ENCODE measurements around the gene CLIC3.

The CLIC3 gene

GRCh38 chr9:136964171-136964689 is 32.1 kb downstream of the CLIC3 start:
- no peak for DNase-seq (ENCODE audit: low spot score)

- DNase-seq (ENCODE audit: low spot score): no peak
These were observed 32.6 kb downstream of the CLIC3 start for GRCh38 chr9:136963751-136964150.

GRCh38 chr9:136963341-136963740 is 33.0 kb downstream of the CLIC3 start:
- no peak for DNase-seq (ENCODE audit: low spot score)

DNA sequence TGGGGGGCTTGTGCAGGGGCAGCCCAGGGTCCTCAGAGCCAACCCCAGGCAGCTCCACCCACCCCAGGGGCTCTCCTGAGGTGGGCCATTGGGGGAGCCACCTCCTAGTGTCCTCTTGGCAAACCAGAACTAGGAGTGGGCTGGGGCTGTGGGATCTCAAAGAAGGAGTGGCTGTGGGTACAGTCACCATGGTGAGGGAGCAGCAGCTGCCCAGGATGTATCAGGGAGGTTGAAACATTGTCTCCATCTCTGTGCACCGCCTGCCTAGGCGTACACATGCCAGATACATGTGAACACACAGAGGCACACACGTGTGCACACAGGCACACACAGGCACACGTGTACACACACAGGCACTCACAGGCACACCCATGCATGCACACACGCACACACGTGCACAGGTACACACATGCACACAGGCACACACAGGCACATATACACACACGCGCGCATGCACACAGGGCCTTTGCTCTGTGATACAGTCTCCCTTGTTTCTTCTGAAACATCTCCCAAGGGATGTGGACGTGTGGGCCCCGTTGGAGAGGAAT is 33.6 kb downstream of the CLIC3 start:
- DNase-seq (ENCODE audit: low spot score): no peak

- DNase-seq (ENCODE audit: low spot score): no peak
These were observed 34.2 kb downstream of the CLIC3 start for GRCh38 chr9:136962163-136962562.

- no peak for DNase-seq (ENCODE audit: low spot score)
These were observed 34.9 kb downstream of the CLIC3 start for GRCh38 chr9:136961279-136962065.

DNA sequence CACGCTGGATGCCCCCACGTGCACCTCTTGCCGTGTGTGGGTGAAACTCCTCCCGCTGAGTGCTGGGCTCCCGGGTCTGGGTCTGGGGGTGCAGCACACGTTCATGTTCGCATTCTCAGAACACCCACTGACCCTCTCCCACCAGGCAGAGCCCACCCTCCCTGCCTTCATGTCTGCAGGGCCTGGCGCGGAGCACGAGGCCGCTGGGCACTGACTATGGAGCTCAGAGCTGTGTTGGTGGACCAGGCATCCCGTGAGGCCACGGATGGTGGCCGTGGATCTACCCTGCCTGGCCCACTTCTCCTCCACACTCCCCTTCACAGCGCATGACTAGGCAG is 35.5 kb downstream of the CLIC3 start:
- DNase-seq (ENCODE audit: low spot score): no peak

DNA sequence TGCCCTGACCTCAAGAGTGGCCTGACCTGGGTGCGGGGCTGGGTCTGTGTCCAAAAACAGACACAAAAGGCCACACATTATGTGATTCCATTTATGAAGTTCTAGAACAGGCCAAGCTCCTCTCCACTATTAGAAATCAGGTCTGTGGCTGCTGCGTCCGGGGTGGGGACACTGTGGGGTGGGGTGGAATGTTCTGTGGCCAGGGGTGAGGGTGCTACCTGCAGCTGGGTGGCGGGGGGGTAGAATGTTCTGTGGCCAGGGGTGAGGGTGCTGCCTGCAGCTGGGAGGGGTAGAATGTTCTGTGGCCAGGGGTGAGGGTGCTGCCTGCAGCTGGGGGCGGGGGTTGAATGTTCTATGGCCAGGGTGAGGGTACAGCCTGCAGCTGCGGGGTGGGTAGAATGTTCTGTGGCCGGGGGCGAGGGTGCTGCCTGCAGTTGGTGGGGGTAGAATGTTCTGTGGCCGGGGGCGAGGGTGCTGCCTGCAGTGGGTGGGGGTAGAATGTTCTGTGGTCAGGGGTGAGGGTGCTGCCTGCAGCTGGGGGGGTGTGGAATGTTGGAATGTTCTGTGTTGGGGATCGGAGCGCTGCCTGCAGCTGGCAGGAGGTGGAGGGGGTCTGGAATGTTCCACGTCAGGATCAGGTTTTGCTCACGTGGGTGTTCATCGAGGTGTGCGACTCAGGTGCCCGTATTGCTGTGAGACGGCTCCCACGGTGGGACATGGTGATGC is 36.0 kb downstream of the CLIC3 start:
- DNase-seq (ENCODE audit: low spot score): no peak

DNA sequence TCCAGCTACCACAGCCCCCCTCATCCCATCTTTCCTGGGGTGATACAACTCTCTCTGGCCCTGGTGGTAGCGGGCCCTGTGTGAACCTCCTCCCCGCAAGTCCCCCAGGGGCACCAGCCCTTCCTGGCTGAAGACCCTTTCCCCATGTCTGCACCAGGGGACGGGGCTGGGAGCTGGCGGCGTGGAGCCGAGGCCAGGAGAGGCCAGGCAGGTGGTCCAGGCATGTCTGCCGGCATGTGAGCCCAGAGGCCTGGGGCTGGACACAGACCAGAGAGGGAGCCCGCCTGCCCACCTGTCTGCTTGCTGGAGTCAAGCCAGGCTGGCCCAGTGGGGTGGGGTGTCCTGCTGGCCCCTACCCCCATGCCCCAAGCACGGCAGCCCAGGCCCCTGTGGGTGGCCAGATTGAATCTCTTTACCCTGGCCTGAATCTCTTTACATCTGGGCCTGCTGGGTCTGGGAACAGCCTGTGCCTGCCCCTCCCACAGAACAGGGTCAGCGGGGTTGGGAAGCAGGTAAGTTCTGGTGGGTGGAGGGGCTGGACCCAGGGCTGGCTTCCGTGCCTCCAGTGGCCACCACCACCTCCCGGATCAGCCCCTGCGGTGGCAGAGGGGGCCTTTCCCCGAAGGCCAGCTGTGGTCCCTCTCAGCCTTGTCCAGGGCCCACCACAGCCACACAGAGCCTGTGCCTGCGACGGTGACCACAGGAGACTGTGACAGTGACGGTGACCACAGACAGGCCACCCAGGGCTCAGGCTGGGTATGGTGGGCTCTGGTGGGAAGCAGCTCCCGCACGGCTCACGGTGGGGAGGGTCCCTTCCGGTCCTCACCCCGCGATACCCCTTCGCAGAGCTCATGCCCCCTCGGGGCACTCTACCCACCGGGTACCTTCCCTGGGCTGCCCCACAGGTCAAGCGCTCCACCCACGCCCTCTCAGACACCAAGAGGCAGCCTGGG is 37.2 kb downstream of the CLIC3 start:
- no peak for DNase-seq (ENCODE audit: low spot score)

DNA sequence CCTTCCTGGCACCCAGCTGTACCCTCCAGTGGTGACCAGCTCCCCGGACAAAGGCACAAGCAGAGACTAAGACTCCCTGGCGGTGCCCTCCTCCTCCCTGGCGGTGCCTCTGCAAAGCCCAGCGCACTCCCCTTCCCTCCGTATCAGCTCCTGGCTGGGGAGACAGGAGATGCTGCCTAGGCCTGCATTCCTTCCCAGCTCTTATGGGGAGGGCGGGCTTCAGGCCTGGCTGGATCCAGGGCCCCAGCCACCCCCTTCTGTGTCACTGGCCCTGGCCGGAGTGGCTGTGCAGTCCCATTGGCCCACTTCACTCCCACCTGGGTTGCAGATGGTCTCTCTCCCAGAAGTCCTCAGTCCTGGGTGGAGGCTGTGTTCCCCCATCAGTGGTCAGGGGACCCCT is 37.9 kb downstream of the CLIC3 start:
- DNase-seq (ENCODE audit: low spot score): no peak

DNA sequence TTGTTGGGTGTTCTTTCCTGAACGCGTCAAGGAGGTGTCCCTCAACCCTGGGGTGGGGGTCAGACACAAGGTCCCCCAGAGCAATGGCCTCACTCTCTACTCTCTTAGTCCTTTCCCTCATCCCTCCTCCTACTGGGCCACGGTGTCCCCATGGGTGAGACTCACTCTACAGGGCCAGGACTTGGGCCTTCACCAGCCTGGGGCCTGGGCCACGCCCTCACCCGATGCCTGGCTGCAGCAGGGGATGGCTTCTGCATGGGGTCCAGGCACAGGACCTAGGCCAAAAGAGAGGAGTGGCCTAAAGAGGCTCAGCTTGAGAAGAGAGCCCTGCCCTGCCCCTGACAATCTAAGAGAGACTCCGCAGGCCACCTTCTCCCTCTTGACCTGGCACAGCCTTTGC is 38.5 kb downstream of the CLIC3 start:
- no peak for DNase-seq (ENCODE audit: low spot score)

DNA sequence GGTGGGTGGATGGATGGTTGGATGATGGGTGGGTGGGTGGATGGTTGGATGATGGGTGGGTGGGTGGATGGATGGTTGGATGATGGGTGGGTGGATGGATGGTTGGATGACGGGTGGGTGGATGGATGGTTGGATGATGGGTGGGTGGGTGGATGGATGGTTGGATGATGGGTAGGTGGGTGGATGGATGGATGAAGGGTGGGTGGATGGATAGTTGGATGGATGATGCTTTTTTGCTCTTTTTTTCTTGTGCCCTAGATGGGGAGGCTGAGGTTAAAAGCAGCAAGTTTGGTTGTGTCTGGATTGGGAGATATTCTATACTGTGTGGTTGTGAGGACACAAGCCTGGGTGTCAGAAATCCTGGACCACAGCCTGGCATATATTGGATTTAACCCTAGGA is 38.9 kb downstream of the CLIC3 start:
- DNase-seq (ENCODE audit: low spot score): no peak

GRCh38 chr9:136956604-136957003 is 39.8 kb downstream of the CLIC3 start:
- no peak for DNase-seq (ENCODE audit: low spot score)

DNA sequence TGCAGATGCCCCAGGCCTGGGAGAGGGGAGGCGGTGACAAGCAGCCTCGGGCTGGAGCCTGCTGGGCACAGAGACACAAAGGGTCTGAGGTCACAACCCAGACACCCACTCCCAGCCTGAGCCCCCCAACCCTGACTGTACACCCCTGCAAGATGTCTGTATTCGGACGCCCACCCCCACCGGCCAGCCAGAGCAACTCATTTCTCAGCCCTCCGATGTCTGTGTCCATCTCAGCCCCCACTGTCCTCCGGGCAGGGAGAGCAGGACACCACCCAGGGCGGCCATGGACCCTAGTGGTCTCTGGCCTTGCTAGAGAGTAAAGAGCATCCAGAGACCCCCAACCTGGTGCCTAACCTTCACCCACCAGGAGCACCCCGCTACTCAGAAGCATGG is 40.4 kb downstream of the CLIC3 start:
- no peak for DNase-seq (ENCODE audit: low spot score)

DNA sequence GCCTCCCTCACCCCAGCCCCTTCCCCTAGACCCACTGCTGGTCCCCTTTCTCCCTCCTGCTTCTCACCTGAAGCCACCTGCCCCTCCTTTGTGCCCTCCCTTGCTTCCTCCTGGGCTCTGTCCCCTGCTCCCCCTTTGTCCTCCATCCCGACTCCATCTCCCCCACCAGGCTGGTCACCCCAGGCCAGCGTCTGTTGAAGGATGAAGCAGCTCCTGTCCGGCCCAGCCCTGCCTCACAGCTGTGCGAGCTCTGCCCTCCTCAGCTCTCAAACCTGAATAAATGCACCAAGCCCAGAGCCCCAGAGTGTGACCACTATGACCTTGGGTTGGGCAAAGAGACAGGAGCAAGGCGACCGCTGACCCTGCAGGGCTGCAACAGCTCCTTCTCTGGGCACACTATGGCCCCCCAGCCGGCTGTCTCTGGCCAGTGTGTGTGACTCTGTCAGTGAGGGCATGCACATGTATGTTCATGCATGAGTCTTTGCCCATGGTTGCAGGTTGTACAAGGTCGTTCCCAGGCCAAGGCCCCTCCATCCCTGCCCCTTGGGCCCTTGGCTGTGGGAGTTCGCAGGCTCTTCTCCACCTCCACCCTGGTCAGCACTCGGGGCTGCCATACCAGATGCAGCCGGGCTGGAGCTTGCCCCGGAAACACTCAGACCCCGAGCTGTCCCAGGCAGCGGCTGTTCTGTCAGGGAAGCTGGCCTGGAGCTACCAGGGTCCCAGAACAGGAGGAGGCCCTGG is 41.0 kb downstream of the CLIC3 start:
- no peak for DNase-seq (ENCODE audit: low spot score)

- no peak for DNase-seq (ENCODE audit: low spot score)
These were observed 41.9 kb downstream of the CLIC3 start for GRCh38 chr9:136954270-136955083.

DNA sequence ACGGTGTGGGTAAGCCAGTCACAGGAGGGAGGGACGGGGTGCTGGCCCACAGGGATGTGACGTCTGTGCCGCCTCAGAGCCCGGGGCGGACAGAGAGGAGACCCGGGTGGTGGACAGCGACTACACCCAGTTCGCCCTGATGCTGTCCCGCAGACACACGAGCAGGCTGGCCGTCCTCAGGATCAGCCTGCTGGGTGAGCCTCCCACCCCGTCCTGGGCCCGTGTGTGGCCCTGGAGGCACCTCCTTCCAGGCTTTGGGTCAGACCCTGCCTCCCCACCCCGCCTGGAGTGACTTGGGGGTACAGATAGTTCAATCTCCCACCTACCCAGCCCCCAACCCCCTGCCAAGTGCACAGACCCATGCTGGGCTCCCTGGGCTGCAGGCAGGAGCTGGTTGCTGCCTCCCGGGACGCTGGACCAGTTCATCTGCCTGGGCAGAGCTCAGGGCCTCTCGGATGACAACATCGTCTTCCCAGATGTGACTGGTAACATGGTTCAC is 42.5 kb downstream of the CLIC3 start:
- DNase-seq (ENCODE audit: low spot score): no peak

GRCh38 chr9:136952876-136953770 is 43.2 kb downstream of the CLIC3 start:
- no peak for DNase-seq (ENCODE audit: low spot score)

DNA sequence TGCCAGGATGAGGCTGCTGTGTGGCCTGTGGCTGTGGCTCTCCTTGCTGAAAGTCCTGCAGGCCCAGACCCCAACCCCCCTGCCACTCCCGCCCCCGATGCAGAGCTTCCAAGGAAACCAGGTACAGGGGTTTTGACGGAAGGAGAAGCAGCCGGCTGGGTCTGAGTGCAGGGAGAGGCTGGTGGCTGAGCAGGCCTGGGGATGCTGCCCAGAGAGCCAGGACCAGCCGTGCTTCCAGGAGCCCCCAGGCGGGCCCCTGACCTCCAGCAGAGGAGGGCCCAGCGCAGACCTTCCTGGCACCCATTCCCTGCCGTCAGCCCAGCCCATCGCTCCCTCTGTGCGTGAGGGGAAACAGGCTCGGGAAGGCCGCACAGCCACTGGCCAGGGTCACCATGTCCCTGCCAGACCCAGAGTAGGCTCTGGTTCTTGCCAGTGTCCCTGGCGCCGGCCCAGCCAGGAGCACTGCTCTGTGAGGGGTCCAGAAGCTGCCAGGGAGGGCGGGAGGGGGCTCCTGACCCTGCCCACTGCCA is 44.0 kb downstream of the CLIC3 start:
- no peak for DNase-seq (ENCODE audit: low spot score)

Measured in germinal center (tissue), 1 donor.